Choroid plexus epithelial cell (primary cell): ENCODE measurements around the gene CREB3.
A peak's percentile ranks its signal among the peaks of the same experiment; 100 is the strongest.

Experiments
- DNase-seq: peaks from one replicate; pipeline ENCODE4 v3.0.0-alpha.2; 2010; ENCODE audit warnings: low read depth
- H3K4me3 ChIP-seq: 2 replicates; pipeline ENCODE4 v1.5.1; 2011; ENCODE audit warnings: low read depth, mild to moderate bottlenecking, control low read depth, low read length, moderate library complexity
- CTCF ChIP-seq: conservative IDR thresholded peaks from 2 replicates; pipeline ENCODE4 v1.5.1; 2011; ENCODE audit warnings: low read depth, mild to moderate bottlenecking, control low read depth, inconsistent platforms, low read length, moderate library complexity

CREB3 gene

DNA sequence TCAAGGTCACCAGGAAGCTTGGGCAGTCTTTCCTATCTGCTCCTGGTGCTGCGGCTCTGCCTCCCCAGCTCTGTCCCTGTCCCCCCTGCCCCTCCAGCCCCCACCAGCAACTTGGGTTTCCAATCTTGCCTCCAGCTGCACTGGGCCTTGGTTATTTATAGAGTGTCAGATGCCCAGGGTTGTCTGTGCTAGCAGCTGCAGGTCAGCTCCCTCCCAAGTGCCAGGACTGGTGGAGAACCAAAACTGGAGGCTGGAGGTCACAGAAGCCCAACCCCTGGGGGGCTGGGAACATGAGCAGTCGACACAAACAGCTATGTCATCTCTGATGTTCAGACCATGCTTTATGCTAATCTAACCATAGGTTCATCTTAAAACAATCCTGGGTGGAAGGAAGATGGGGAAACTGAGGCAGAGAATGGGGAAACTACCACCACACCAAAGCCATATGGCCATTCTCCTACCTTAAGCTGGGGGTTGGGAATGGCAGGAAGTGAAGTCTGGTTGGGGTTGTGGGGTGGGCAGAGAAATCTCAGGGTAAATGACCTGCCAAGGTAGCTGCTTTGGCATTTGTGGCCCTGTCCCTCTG is 44.4 kb upstream of the CREB3 start:
- H3K4me3 ChIP-seq, result peak overlapping the region; percentile 78
- TF ChIP-seq CTCF, result no peak
- peak; percentile 41 for DNase-seq

GRCh38 chr9:35688558-35689541 is 43.6 kb upstream of the CREB3 start:
- peak overlapping the region; percentile 78 for H3K4me3 ChIP-seq
- no peak for TF ChIP-seq CTCF
- DNase-seq, result peak; percentile 83

DNA sequence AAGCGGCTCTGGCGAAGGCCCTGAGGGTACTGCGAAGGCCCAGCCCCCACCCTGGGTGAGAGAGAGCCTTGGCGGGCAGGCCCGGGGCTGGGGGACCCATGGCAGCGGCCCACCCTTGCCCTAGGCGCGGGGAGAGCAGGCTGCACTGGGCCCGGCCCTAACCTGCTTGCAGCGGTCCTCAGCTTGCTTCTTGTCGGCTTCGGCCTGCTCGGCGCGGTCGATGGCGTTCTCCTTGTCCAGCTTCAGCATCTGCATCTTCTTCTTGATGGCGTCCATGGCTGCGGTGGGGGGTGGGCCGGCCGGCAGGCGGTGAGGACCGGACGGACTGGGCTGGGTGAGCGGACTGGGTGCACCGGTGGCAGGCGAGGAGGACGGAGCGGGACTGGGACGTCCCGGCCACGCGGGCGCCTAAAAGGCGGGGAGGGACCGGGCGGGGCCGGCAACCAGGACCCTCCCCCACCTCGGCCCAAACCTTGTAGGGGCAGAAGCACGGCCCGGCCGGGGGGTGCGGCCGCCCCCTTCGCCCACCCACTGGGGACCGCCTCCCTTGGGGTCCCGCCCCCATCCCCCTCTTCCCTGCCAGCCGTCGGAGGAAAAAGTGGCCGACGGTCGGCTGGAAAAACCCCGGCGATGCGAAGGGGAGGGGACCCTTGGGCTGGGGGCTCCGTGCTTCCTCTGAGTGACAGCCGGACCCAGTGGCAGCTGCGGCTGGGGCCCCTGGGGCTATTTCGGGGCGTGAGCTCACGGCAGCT is 42.7 kb upstream of the CREB3 start, which contains the start of gene TPM2:
TSS of gene TPM2 (minus strand) at position 384 of the 752 bp plus-strand sequence. CDS start at position 276, 108 bp downstream.
- H3K4me3 ChIP-seq, result peak within 1 kb of the TSS; percentile 78
- peak; percentile 72 for DNase-seq
- TF ChIP-seq CTCF, result no peak

GRCh38 chr9:35690294-35690613 is 42.2 kb upstream of the CREB3 start:
- DNase-seq, result peak; percentile 58
- peak overlapping the region; percentile 78 for H3K4me3 ChIP-seq
- no peak for TF ChIP-seq CTCF

GRCh38 chr9:35690614-35691333 is 41.7 kb upstream of the CREB3 start:
- peak; percentile 70 for DNase-seq
- H3K4me3 ChIP-seq, result peak overlapping the region; percentile 78
- no peak for TF ChIP-seq CTCF

DNA sequence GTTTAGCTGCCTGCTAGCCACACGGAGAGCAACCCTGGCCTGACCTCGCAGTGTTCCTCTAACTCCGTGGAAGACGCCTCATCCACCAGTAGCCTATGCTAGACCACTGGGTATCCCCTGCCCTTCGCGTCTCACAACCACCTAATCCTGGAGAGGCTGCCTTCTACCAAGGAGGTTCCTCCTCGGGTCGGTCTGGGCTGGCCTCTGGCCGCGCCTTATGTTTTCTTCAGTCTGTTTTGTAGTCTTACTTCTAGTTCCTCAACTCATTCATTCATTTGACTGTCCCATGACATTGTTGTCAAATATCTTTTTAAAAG is 41.2 kb upstream of the CREB3 start:
- peak overlapping the region; percentile 78 for H3K4me3 ChIP-seq
- DNase-seq, result no peak
- TF ChIP-seq CTCF, result no peak
